Gastroesophageal sphincter (tissue), 3 donors: Measurements from ENCODE around the gene OLR1.

ENCODE experiments used
- EP300 ChIP-seq: sonication (generic); formaldehyde crosslinking; IDR thresholded peaks from one replicate; pipeline ENCODE4 v1.6.1; 2017; ENCODE audit warnings: antibody characterized with exemption, mild to moderate bottlenecking
- POLR2AphosphoS5 ChIP-seq: sonication (generic); formaldehyde crosslinking; IDR thresholded peaks from one replicate; pipeline ENCODE4 v1.6.1; 2017; ENCODE audit warnings: antibody characterized with exemption
- TF ChIP-seq, protein P1 (sequence below), 4 experiments: fragments of 200-600 bp in 2 of 4; fragments of 450-650 bp in 2 of 4; sonication (generic) in 1 of 4; IDR thresholded peaks; one replicate each; pipeline ENCODE4 v1.5.1; 2017 to 2019; ENCODE audit warnings: antibody characterized with exemption in 4 of 4, mild to moderate bottlenecking in 2 of 4, moderate library complexity in 2 of 4

DNA sequence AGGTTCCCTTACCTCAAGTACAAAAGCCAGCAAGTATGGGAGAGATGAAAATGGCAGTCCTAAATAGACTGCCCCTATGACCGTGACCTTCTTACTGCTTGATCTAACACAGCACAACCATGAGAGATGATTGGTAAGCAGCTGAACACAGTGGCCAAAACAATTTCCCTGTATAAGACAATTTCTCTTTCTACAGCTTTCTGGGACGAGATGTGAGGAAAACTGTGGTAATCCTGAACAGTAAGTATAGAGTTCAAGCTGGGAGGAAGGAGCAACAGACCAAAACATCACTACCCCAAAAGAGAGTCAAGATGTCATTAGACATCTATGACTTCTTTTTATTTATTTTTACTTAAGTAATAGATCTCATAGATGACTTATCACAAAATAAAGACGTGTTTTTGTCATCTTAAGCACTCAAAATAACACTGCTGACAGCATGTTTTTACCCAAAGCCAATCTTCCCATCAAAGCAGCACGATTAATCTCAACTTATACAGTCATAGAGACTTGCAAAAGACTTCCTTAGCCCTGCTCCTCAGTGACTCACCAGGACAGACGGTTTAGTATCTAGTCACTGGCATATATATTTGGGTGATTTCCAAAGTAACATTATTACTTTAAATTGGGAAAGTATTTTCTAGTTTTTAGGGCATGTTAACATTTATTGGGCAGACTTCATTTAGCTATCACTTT is 10.6 kb upstream of the OLR1 start:
- TF ChIP-seq POLR2AphosphoS5 = no peak
- TF ChIP-seq, protein P1, sequence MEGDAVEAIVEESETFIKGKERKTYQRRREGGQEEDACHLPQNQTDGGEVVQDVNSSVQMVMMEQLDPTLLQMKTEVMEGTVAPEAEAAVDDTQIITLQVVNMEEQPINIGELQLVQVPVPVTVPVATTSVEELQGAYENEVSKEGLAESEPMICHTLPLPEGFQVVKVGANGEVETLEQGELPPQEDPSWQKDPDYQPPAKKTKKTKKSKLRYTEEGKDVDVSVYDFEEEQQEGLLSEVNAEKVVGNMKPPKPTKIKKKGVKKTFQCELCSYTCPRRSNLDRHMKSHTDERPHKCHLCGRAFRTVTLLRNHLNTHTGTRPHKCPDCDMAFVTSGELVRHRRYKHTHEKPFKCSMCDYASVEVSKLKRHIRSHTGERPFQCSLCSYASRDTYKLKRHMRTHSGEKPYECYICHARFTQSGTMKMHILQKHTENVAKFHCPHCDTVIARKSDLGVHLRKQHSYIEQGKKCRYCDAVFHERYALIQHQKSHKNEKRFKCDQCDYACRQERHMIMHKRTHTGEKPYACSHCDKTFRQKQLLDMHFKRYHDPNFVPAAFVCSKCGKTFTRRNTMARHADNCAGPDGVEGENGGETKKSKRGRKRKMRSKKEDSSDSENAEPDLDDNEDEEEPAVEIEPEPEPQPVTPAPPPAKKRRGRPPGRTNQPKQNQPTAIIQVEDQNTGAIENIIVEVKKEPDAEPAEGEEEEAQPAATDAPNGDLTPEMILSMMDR (IDR thresholded peaks at IDR 0.05) = no peak
- TF ChIP-seq EP300 = no peak
